Esophagus squamous epithelium (tissue), 4 donors: ENCODE measurements around the gene GMDS.

Experiments used
- CTCF ChIP-seq, 6 experiments: fragments of 450-650 bp in 4 of 6; fragments of 200-600 bp in 2 of 6; sonication (generic) in 2 of 6; IDR thresholded peaks; one replicate each; pipeline ENCODE4 v1.5.1; 2016 to 2019; ENCODE audit warnings: antibody characterized with exemption in 6 of 6, mild to moderate bottlenecking in 4 of 6, moderate library complexity in 4 of 6
- POLR2A ChIP-seq, 4 donors: fragments of 450-650 bp; IDR thresholded peaks; one replicate each; pipeline ENCODE4 v1.6.1; 2017; ENCODE audit warnings: antibody characterized with exemption in 4 of 4, mild to moderate bottlenecking in 4 of 4, moderate library complexity in 3 of 4

GRCh38 chr6:2184700-2185455 lies 60.5 kb downstream of the GMDS start:
- no peak for TF ChIP-seq CTCF (IDR thresholded peaks at IDR 0.05)
- TF ChIP-seq POLR2A (IDR thresholded peaks at IDR 0.05) = no peak
